Uterus (tissue), 2 donors: ENCODE results near the gene RASA3.

Experiments used
- POLR2A ChIP-seq, 2 donors: fragments of 450-650 bp; IDR thresholded peaks; one replicate each; pipeline ENCODE4 v1.6.1; 2016; ENCODE audit warnings: antibody characterized with exemption in 2 of 2, mild to moderate bottlenecking in 1 of 2, moderate library complexity in 1 of 2
- TF ChIP-seq, protein P1 (sequence below), 4 experiments: fragments of 200-600 bp in 2 of 4; fragments of 450-650 bp in 2 of 4; sonication (generic) in 2 of 4; IDR thresholded peaks; one replicate each; pipeline ENCODE4 v1.5.1; 2016 to 2019; ENCODE audit warnings: antibody characterized with exemption in 4 of 4, mild to moderate bottlenecking in 2 of 4, moderate library complexity in 1 of 4

DNA sequence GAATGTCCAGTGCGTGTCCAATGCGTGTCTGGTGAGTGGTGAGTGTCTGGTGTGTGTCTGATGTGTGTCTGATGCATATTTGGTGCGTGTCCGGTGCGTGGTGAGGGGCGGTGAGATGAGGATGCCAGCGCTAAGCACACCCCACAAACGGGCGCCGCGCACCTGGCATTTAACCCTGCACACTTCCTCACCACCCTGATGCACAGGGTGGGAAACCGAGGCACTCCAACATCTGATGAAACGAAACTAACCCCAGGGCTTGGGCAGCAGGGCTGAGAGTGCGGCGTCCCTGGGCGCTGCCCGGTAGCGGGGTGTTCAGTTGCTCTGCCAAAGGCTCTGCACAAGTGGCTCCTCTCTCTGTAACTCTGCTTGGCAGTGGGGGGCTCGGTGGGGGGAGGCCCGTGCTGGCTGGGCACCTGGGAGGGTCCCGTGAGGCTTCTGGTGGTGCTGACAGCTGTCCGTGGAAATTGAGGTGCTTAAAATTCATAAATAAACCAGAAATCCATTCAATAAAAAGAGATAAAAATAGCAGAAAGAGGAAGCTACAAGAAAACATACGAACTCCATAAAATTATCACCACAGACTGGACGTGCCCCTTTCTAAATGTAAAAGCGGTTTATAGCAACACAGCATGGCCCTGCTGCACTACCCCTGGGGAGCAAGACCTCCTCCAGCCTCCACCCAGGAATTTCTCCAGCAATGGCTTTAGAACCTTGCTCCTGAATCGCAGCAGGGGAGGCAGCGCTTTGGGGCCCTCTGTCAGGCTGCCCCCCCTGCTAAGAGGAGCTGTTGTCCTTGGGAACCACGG is 76.0 kb downstream of the RASA3 start:
- no peak for TF ChIP-seq POLR2A (IDR thresholded peaks at IDR 0.05)
- TF ChIP-seq, protein P1, sequence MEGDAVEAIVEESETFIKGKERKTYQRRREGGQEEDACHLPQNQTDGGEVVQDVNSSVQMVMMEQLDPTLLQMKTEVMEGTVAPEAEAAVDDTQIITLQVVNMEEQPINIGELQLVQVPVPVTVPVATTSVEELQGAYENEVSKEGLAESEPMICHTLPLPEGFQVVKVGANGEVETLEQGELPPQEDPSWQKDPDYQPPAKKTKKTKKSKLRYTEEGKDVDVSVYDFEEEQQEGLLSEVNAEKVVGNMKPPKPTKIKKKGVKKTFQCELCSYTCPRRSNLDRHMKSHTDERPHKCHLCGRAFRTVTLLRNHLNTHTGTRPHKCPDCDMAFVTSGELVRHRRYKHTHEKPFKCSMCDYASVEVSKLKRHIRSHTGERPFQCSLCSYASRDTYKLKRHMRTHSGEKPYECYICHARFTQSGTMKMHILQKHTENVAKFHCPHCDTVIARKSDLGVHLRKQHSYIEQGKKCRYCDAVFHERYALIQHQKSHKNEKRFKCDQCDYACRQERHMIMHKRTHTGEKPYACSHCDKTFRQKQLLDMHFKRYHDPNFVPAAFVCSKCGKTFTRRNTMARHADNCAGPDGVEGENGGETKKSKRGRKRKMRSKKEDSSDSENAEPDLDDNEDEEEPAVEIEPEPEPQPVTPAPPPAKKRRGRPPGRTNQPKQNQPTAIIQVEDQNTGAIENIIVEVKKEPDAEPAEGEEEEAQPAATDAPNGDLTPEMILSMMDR (IDR thresholded peaks at IDR 0.05), result no peak
